Ascending aorta (tissue), 2 donors: Measurements from ENCODE around the gene FAM78A. TPM values are rescaled to one million over a fixed set of nuclear protein-coding genes. Genes with fewer than 3 reads are reported as not detected.

Experiments
- DNase-seq, 2 donors: peaks; one replicate each; pipeline ENCODE4 v3.0.0-alpha.2; 2019; ENCODE audit warnings: low spot score in 2 of 2
- H3K27ac ChIP-seq, 2 donors: fragments of 200-600 bp; sonication (generic); one replicate each; pipeline ENCODE4 v1.5.1; 2016 to 2017; ENCODE audit warnings: mild to moderate bottlenecking in 1 of 2
- H3K27me3 ChIP-seq: fragments of 200-600 bp; sonication (generic); one replicate; pipeline ENCODE4 v1.5.1; 2017
- H3K36me3 ChIP-seq, 2 donors: fragments of 200-600 bp; sonication (generic); one replicate each; pipeline ENCODE4 v1.5.1; 2016
- H3K4me1 ChIP-seq, 2 donors: fragments of 200-600 bp; sonication (generic); one replicate each; pipeline ENCODE4 v1.5.1; 2016 to 2017; ENCODE audit warnings: mild to moderate bottlenecking in 1 of 2
- H3K4me3 ChIP-seq, 2 donors: fragments of 200-600 bp; sonication (generic); one replicate each; pipeline ENCODE4 v1.5.1; 2016 to 2017; ENCODE audit warnings: mild to moderate bottlenecking in 1 of 2
- H3K9me3 ChIP-seq, 2 donors: fragments of 200-600 bp; sonication (generic); one replicate each; pipeline ENCODE4 v1.5.1; 2016
- intact Hi-C: fragments of 100-400 bp; cut with DNase I; formaldehyde crosslinking; loops from one replicate; pipeline ENCODE4 v1.15.1; 2023
- total RNA-seq: library from RNA; depleted of rRNA; stranded (reverse); fragments of >200 nt; gene quantifications from one replicate; pipeline ENCODE4 v1.1.0, GENCODE V29; 2016
- TF ChIP-seq, protein P1 (sequence below), 3 experiments: fragments of 200-600 bp in 2 of 3; fragments of 450-650 bp in 1 of 3; sonication (generic) in 2 of 3; IDR thresholded peaks; one replicate each; pipeline ENCODE4 v1.5.1; 2016 to 2019; ENCODE audit warnings: antibody characterized with exemption in 3 of 3, mild to moderate bottlenecking in 1 of 3, moderate library complexity in 1 of 3

Gene FAM78A
- total RNA-seq, 1 donor from 2014 or later, result 6.2 TPM

DNA sequence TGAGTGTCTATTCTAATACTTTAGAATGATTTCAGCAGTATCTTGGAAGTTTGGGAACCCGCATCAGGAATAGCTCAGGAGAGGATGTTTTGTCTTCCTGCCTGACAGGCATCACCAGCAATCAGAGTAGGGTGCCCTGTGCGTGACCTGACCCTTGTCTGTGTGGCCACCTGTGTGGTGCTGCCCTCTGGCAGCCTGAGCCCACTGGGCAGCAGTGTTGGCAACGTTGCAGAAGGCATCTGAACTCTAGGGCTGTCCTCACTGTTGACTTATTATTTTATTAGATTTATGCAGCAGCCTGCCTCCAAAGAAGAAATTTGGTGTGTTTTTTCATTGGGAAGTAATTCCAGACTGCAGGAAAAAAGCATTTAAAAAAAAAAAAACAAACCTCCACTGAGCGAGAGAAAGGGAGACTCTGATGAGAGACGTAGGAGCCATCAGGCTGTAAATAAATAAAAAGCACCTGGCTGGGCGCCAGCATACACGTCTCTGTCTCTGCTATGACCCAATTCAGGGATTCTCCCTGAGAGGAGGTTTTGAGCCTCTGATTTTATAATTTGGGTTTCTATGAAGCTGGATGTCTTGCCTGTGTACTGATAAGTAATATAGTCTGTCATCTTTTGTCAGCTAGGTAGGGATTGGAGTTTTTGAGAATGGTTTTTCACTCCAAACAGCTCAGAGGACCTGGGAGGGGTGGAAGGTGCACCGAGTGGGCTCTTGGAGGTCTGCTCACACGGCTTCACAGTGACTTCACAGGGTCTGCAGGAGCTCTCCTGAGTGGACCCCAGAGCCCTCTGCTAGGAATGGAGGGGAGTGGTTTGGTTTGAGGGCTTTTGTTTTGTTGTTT is 49.0 kb downstream of the FAM78A start:
- intact Hi-C loops, result no loop called here
- no peaks in the 10 kb centered on the region for H3K9me3 ChIP-seq
- no peak overlapping the region for H3K27ac ChIP-seq
- H3K4me1 ChIP-seq, result no peaks in the 10 kb centered on the region
- H3K36me3 ChIP-seq, result peaks cover 23 to 48% of the 10 kb centered on the region in 2 donors
- no peak overlapping the region for H3K4me3 ChIP-seq
- no peak for DNase-seq
- H3K27me3 ChIP-seq, result no peaks in the 10 kb centered on the region
- TF ChIP-seq, protein P1, sequence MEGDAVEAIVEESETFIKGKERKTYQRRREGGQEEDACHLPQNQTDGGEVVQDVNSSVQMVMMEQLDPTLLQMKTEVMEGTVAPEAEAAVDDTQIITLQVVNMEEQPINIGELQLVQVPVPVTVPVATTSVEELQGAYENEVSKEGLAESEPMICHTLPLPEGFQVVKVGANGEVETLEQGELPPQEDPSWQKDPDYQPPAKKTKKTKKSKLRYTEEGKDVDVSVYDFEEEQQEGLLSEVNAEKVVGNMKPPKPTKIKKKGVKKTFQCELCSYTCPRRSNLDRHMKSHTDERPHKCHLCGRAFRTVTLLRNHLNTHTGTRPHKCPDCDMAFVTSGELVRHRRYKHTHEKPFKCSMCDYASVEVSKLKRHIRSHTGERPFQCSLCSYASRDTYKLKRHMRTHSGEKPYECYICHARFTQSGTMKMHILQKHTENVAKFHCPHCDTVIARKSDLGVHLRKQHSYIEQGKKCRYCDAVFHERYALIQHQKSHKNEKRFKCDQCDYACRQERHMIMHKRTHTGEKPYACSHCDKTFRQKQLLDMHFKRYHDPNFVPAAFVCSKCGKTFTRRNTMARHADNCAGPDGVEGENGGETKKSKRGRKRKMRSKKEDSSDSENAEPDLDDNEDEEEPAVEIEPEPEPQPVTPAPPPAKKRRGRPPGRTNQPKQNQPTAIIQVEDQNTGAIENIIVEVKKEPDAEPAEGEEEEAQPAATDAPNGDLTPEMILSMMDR (IDR thresholded peaks at IDR 0.05), result no peak

DNA sequence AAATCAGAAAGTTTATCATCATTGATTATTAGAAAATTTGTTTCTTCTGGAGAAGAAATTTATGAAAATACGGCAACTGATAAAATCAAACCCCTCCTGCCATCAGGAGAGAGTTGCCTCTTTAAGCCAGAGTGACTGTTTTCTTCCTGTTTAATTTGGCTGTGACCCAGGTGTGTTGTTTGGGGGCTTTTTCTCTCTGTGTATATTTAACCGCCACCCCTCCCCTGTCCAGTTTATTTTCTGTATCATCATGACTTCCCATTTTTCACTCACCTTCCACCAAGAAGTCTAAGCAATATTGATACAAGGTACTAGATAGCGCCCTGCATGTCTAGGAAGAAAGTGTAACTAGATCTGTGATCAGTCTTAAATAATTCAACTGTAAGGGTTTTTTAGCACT is 50.1 kb downstream of the FAM78A start:
- Histone ChIP-seq H3K27ac (no peak overlapping the region), H3K27me3 (no peaks in the 10 kb centered on the region), H3K4me1 (no peaks in the 10 kb centered on the region), H3K9me3 (no peaks in the 10 kb centered on the region), H3K36me3 (peaks cover 13 to 39% of the 10 kb centered on the region in 2 donors), H3K4me3 (no peak overlapping the region)
- intact Hi-C loops, result no loop called here
- TF ChIP-seq, protein P1 (IDR thresholded peaks at IDR 0.05), result no peak
- no peak for DNase-seq

DNA sequence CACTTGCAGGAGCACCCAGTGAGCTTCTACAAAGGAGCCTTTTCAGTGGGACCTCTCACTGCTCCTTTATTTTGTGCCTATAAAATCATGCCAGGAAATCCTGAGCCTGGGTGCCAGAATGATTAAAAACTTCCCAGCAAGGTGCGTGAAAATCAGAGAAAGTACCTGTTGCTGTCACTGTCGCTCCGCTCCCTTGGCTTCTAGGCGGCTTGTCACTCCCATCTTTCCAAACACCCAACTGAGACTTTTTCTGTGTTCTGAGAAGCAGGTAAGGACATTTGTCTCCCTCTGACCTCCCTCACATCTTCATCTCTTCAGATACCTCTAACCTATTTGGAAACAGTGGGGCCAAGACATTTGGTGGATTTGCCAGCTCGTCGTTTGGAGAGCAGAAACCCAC is 53.9 kb downstream of the FAM78A start:
- Histone ChIP-seq H3K27ac (no peak overlapping the region), H3K4me1 (no peaks in the 10 kb centered on the region), H3K36me3 (peaks cover 15 to 17% of the 10 kb centered on the region in 2 donors), H3K9me3 (no peaks in the 10 kb centered on the region), H3K4me3 (no peak overlapping the region), H3K27me3 (no peaks in the 10 kb centered on the region)
- TF ChIP-seq, protein P1 (IDR thresholded peaks at IDR 0.05), result no peak
- intact Hi-C loops, result no loop called here
- DNase-seq, result no peak

DNA sequence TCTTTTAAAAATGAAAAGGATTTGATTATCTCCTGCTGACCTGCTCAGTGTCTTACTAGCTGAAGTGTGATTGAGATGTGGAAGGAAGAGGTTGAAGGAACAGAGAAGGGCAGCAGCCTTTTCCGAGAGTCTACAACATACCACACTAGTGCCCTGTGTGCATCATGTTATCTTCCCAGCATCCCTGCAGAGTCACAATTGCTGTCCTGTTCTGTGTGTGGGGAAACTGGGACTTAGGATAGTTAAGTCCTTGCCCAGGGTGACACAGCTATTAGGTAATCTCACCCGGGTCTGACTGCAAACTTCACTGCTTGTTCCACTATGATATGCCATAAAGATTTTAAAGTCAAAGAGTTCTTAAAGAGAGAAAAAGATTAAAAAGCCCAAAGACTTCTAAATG is 55.8 kb downstream of the FAM78A start:
- TF ChIP-seq, protein P1 (IDR thresholded peaks at IDR 0.05), result no peak
- Histone ChIP-seq H3K4me1 (no peaks in the 10 kb centered on the region), H3K27ac (no peak overlapping the region), H3K27me3 (no peaks in the 10 kb centered on the region), H3K4me3 (no peak overlapping the region), H3K36me3 (peaks cover 15 to 17% of the 10 kb centered on the region in 2 donors), H3K9me3 (no peaks in the 10 kb centered on the region)
- DNase-seq, result no peak
- intact Hi-C loops, result no loop called here

- no peak overlapping the region for H3K27ac ChIP-seq
Observed at GRCh38 chr9:131218370-131218769, 57.9 kb downstream of the FAM78A start.

More at GRCh38 chr9:131218370-131218769, 57.9 kb downstream of the FAM78A start:
- no peaks in the 10 kb centered on the region for H3K27me3 ChIP-seq
- H3K9me3 ChIP-seq, result no peaks in the 10 kb centered on the region
- no peaks in the 10 kb centered on the region for H3K4me1 ChIP-seq
- intact Hi-C loops, result no loop called here
- TF ChIP-seq, protein P1 (IDR thresholded peaks at IDR 0.05), result no peak
- H3K4me3 ChIP-seq, result no peak overlapping the region
- no peak for DNase-seq
- H3K36me3 ChIP-seq, result peaks cover 18 to 22% of the 10 kb centered on the region in 2 donors
